M059J (cell line): Measurements from ENCODE around the gene MTMR6. TPM values are rescaled to one million over a fixed set of nuclear protein-coding genes. Genes with fewer than 3 reads are reported as not detected.

Experiments
- DNase-seq: peaks from one replicate; pipeline ENCODE4 v3.0.0-alpha.2; 2012; ENCODE audit warnings: low read depth
- total RNA-seq: library from RNA; depleted of rRNA; stranded (reverse); fragments of >200 nt; shearing (Covaris generic); gene quantifications from 2 replicates; pipeline ENCODE4 v1.2.3, GENCODE V29; 2014; rRNA removed

MTMR6 gene
- total RNA-seq, 1 experiment from 2014 or later: 20.3 TPM

DNA sequence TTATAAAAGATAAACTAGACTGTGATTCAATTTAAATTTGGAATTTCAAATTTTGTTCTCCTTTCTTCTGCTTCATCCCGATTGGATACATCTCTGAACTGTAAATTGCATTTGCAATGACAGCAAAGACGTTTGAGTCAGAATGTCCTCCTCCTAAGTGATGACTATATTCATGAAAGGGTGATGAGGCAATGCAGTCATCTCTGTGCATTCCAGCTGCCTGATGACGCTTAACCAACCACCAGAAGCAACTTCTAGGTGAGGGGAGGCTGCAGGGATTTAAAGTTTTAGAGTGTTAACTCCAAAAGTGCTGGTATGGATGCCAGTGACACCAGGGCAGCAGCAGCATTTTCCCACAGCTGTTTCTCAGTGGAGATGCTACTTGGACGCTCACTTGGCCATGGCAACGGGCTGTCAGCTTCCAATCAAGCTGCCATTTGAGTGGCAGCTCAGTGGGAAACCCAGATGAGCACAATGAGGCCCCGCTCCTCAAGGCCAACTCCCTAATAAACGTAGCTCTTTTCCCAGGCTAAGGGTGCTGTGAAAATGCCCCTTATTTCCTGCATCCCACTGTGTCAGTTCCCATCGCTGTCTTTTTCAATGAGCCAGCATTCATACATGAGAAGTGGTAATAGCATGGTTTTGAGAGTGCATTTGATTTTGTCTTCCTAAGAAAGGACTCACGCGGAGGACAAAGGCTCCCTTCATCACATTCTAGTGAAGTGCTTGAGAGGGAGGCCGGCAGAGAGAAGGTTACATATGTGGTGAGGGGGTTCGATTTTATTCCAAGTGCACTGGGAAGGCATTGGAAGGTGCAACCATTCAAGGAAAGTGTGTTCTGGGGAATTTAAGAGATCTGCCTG, 70.0 kb downstream of the MTMR6 start:
- DNase-seq: peak; percentile 46

- peak; percentile 31 for DNase-seq
Measured at GRCh38 chr13:25215253-25215575, 72.1 kb downstream of the MTMR6 start.

DNA sequence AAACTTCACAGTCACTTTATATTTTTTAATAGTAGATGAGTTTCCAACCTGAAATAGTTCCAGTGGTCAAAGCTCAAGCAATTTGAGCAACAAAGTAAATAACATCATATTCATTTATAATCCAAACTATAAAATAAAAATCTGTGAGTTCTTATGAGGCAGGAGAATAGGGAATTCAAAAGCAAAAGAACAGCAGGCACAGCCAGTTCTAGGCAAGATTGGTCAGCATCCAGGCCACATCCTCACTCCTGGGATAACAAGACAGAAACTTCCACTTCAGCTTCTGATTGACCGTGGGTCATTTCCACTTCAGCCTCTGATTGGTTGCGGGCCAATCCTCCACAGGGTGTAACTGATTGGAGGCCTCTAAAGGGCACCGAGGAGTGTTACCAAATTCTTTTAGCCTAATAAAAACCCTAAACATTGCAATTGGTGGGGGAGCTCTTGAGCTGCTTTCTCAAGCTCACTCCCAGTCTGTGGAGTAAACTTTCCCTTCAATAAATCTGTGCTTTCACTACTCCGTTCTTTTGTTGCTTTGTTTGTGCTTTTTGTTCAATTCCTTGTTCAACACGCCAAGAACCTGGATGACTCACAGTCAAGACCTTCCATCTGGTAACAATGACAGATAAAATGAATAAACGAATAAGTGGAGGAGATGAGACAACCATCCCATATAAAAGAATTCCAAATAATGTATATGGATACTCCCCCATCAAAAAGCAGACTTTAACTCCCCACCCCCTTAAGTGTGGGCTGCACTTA, 72.6 kb downstream of the MTMR6 start:
- peak; percentile 48 for DNase-seq

DNA sequence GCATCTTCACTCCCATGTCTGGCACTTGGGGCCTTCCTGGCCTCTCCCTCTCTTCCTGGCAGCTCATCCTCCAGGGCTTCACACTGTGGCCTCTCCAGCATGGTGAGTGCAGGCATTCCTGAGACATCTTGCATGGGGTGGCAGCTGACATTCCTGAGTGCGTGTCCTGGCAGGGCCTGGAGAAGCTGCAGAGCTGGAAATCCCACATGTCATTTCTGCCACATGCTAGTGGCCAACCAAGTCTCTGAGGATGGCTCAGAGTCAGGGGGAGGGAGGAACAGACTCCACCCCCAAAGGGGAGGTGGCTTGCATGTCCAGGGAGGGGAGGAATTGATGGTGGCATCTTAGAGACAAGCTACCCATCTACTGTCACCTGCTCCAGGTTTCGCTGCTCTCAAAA, 73.6 kb downstream of the MTMR6 start:
- DNase-seq: peak; percentile 39

GRCh38 chr13:25210842-25211569, 76.3 kb downstream of the MTMR6 start:
- no peak for DNase-seq

DNA sequence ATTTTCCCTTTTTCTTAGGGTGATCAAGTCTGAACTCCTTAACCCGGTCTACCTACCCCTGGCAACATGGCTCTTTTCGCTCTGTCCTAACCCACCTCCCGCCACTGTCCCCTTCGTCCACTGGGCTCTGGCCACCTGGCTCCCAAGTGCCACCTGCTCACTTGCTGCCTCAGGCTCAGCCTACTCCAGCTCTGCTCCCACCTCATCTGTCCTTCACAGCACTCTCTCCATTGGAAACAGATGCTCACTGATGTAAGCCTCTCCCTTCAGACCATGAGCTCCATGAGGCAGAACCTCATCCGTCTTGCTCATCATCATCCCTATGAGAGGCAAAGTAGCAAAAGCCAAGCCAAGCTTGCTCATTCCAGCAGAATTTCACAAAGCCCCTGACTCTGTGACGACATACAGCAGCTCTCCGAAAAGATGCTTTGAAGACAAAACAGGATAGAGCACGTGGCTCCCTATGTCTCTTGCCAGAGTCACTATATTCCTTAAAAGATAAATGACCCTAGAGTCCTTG, 79.9 kb downstream of the MTMR6 start:
- no peak for DNase-seq

DNA sequence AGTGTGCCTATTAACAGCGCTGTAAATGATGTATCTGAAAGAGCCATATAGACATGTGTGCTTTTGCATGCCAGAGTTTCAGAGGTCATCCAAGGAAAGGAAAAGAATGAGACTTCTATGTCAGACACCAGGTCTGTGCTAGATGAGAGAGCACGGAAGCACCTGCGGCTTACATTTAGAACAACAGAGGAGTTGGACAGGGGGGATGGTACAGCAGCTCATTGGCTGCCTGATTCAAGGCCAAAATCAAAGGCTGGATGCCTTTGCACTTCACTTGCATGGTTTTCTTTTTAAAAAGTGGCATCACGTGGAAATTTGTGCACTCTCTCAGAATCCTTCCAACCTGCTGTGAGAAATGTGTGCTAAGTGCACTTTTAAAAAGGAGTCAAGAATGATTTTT, 82.4 kb downstream of the MTMR6 start:
- DNase-seq: no peak

- no peak for DNase-seq
Measured at GRCh38 chr13:25203127-25203740, 84.1 kb downstream of the MTMR6 start.

- no peak for DNase-seq
Measured at GRCh38 chr13:25200783-25201182, 86.5 kb downstream of the MTMR6 start.

GRCh38 chr13:25198647-25199046, 88.6 kb downstream of the MTMR6 start:
- DNase-seq: no peak

DNA sequence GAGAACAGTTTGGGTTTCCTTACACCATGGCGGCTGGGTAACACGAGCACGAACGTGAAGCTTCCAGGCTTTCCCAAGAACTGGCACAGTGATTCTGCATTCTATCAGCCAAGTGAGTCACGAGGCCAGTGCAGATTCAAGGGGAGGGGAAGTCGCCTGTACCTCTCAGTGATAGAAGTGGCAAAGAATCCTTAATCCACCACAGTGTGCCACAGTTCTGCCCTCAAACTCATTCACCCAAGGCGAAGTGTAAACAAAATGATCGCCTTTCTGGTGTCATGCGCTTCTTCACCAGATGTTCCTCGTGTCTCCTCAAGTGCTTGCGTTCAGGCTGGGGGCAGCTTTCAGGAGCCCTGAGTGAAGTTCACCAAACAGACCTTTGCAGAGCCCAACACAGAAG, 90.3 kb downstream of the MTMR6 start:
- DNase-seq: peak; percentile 3

Other genes starting within 250 kb of the MTMR6 start
- gene PABPC3, start 191.4 kb downstream of the MTMR6 start, total RNA-seq: 0.02 and 0.15 TPM in 2 replicates
- not detected in 2 replicates for gene AMER2, start 115.2 kb downstream of the MTMR6 start, total RNA-seq
- 55.5 and 72.1 TPM in 2 replicates for gene NUP58, start 14.1 kb upstream of the MTMR6 start, total RNA-seq
- gene ATP8A2, start 84.5 kb upstream of the MTMR6 start, total RNA-seq: 0.44 and 0.47 TPM in 2 replicates